Liver (tissue), 9 donors: Measurements from ENCODE around the gene C14orf93. TPM values are rescaled to one million over a fixed set of nuclear protein-coding genes. Genes with fewer than 3 reads are reported as not detected.

Experiments used
- DNase-seq: peaks from one replicate; pipeline ENCODE4 v3.0.0-alpha.2; 2017; ENCODE audit warnings: low spot score
- H3K27ac ChIP-seq, 2 donors: one replicate each; pipeline ENCODE4 v1.7.0; 2013; ENCODE audit warnings: inconsistent platforms in 2 of 2, low read length in 2 of 2, control low read depth in 1 of 2, low read depth in 1 of 2, mild to moderate bottlenecking in 1 of 2
- H3K27me3 ChIP-seq, 4 donors: one replicate each; pipeline versions ENCODE4 v1.6.1 to v1.7.0; 2013; ENCODE audit warnings: low read length in 3 of 4, inconsistent platforms in 1 of 4, mild to moderate bottlenecking in 1 of 4, moderate library complexity in 1 of 4; ENCODE audit not compliant: control insufficient read depth in 4 of 4, insufficient read depth in 4 of 4
- H3K36me3 ChIP-seq, 4 donors: one replicate each; pipeline versions ENCODE4 v1.6.1 to v1.7.0; 2013; ENCODE audit warnings: low read length in 3 of 4, mild to moderate bottlenecking in 3 of 4, low read depth in 1 of 4, moderate library complexity in 1 of 4; ENCODE audit not compliant: control insufficient read depth in 4 of 4, insufficient read depth in 3 of 4
- H3K4me1 ChIP-seq, 4 donors: one replicate each; pipeline versions ENCODE4 v1.6.1 to v1.7.0; 2013; ENCODE audit warnings: low read length in 3 of 4, mild to moderate bottlenecking in 3 of 4, moderate library complexity in 1 of 4; ENCODE audit not compliant: control insufficient read depth in 4 of 4, insufficient read depth in 4 of 4
- H3K4me3 ChIP-seq, 3 donors: one replicate each; pipeline versions ENCODE4 v1.6.1 to v1.7.0; 2013; ENCODE audit warnings: low read length in 3 of 3, control low read depth in 1 of 3, low read depth in 1 of 3, mild to moderate bottlenecking in 1 of 3
- H3K9ac ChIP-seq, 2 donors: one replicate each; pipeline ENCODE4 v1.7.0; 2013; ENCODE audit warnings: low read length in 2 of 2, mild to moderate bottlenecking in 2 of 2, moderate library complexity in 2 of 2, control low read depth in 1 of 2, low read depth in 1 of 2
- H3K9me3 ChIP-seq, 4 donors: one replicate each; pipeline versions ENCODE4 v1.6.1 to v1.7.0; 2013; ENCODE audit warnings: low read length in 3 of 4; ENCODE audit not compliant: control insufficient read depth in 4 of 4
- EGR1 ChIP-seq, 2 donors: IDR thresholded peaks; 2 replicates each; pipeline ENCODE4 v1.6.1; 2016 to 2018; ENCODE audit warnings: antibody characterized with exemption in 2 of 2, low read depth in 2 of 2
- FOXA1 ChIP-seq: IDR thresholded peaks from 2 replicates; pipeline ENCODE4 v1.6.1; 2016; ENCODE audit warnings: antibody characterized with exemption
- FOXA2 ChIP-seq: IDR thresholded peaks from 2 replicates; pipeline ENCODE4 v1.6.1; 2016; ENCODE audit warnings: antibody characterized with exemption
- HNF4A ChIP-seq, 2 donors: conservative IDR thresholded peaks; 2 replicates each; pipeline ENCODE4 v1.6.1; 2016; ENCODE audit warnings: antibody characterized with exemption in 2 of 2, mild to moderate bottlenecking in 2 of 2
- NR2F2 ChIP-seq: IDR thresholded peaks from 2 replicates; pipeline ENCODE4 v1.6.1; 2016; ENCODE audit warnings: antibody characterized with exemption
- RAD21 ChIP-seq, 2 donors: IDR thresholded peaks; 2 replicates each; pipeline ENCODE4 v1.6.1; 2016; ENCODE audit warnings: antibody characterized with exemption in 2 of 2, mild to moderate bottlenecking in 2 of 2
- RXRA ChIP-seq, 2 donors: IDR thresholded peaks; 2 replicates each; pipeline ENCODE4 v1.6.1; 2017 to 2018; ENCODE audit warnings: antibody characterized with exemption in 2 of 2, mild to moderate bottlenecking in 1 of 2
- SP1 ChIP-seq: IDR thresholded peaks from 2 replicates; pipeline ENCODE4 v1.6.1; 2018; ENCODE audit warnings: antibody characterized with exemption, mild to moderate bottlenecking
- YY1 ChIP-seq: IDR thresholded peaks from 2 replicates; pipeline ENCODE4 v1.6.1; 2016; ENCODE audit warnings: antibody characterized with exemption, mild to moderate bottlenecking
- WGBS: extraction: QIAGEN DNeasy Blood & Tissue Kit; methylation state at CpG from one replicate; pipeline ENCODE4 v1.1.7; 2013; 5-methylcytosine and 5-hydroxymethylcytosine counted together
- polyA plus RNA-seq, 2 donors: library from polyadenylated mRNA; stranded (reverse) in 1 of 2; unstranded in 1 of 2; fragments of 200-250 nt in 1 of 2; fragments of >200 nt in 1 of 2; fragmentation: Nextera tagmentation in 1 of 2; extraction: Ambion mirVana in 1 of 2; gene quantifications; one replicate each; pipeline versions ENCODE4 v1.2.1 to v1.2.3, GENCODE V29; 2013 to 2015
- total RNA-seq, 2 donors: library from RNA; depleted of rRNA; stranded (reverse); fragments of >200 nt; gene quantifications; one replicate each; pipeline ENCODE4 v1.2.3, GENCODE V29; 2014
- TF ChIP-seq, protein P1 (sequence below): IDR thresholded peaks from 2 replicates; pipeline ENCODE4 v1.6.1; 2016; ENCODE audit warnings: antibody characterized with exemption
- TF ChIP-seq, protein P2 (sequence below): fragments of 150-350 bp; IDR thresholded peaks from 2 replicates; pipeline ENCODE4 v1.5.1; 2017; ENCODE audit warnings: improper control_type of control experiment, low read depth, low read length; ENCODE audit not compliant: missing input control
- TF ChIP-seq, protein P3 (sequence below): IDR thresholded peaks from 2 replicates; pipeline ENCODE4 v1.6.1; 2016; ENCODE audit warnings: antibody characterized with exemption
- TF ChIP-seq, protein P4 (sequence below): IDR thresholded peaks from 2 replicates; pipeline ENCODE4 v1.6.1; 2016; ENCODE audit warnings: antibody characterized with exemption, mild to moderate bottlenecking
- TF ChIP-seq, protein P5 (sequence below): IDR thresholded peaks from 2 replicates; pipeline ENCODE4 v1.6.1; 2016; ENCODE audit warnings: antibody characterized with exemption
- donor health status: healthy.
- donor health status: healthy.
- donor health status: healthy.
- donor health status: healthy.
- donor health status: healthy.

The C14orf93 gene
- total and polyA plus RNA-seq, 4 donors, result 2.1 to 7.1 (median 3.4) TPM

DNA sequence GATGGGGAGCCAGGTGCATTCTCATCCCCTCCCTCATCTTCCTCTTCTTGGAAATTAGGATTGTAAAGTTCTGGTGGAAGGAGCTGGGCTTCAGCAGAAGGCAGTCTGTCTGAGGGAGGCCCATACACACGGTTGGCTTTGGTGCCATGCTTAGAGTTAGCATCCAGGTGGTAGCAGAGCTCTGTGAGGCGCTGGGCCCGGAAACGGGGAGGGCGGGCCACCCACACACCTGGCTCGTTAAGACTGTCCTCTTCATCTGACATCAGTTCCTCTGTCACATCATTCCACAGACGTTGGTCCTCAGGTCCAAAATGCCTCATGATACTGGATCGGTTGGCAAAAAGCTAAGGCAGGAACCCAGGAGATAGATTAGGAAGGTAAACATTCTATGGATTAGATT lies 22.7 kb downstream of the C14orf93 start (continued):
- TF ChIP-seq, protein P1, sequence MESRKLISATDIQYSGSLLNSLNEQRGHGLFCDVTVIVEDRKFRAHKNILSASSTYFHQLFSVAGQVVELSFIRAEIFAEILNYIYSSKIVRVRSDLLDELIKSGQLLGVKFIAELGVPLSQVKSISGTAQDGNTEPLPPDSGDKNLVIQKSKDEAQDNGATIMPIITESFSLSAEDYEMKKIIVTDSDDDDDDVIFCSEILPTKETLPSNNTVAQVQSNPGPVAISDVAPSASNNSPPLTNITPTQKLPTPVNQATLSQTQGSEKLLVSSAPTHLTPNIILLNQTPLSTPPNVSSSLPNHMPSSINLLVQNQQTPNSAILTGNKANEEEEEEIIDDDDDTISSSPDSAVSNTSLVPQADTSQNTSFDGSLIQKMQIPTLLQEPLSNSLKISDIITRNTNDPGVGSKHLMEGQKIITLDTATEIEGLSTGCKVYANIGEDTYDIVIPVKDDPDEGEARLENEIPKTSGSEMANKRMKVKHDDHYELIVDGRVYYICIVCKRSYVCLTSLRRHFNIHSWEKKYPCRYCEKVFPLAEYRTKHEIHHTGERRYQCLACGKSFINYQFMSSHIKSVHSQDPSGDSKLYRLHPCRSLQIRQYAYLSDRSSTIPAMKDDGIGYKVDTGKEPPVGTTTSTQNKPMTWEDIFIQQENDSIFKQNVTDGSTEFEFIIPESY, result no peak
- TF ChIP-seq YY1, result no peak
- no peak for TF ChIP-seq SP1

DNA sequence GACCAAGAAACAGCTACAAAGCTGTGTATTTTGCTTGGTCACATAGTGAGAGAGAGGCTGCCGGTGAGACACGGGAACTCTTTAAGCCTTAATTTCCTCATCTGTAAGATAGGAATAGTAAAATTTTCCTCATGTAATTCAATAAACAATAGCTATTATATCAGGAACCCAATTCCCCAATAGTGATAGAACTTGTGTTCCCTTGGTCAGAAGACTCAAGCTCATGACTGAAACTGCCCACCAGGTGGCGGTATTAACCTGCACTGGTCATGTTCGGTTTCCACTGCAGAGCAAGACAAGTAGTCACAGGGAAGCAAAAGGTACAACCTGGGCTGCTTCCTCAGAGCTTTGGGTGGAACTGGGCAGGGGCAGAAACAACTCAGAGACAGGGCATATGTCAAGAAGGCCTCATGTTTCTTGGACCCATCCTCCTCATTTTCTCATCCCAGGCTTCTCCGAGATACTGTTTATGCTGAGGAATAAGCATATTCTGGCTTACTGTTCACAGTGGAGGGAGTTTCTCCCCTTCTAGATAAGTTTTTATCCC lies 23.4 kb downstream of the C14orf93 start:
- 24% methylated on average over 5 of the region's 5 CpGs for WGBS
- TF ChIP-seq RAD21 (IDR thresholded peaks at IDR 0.05) (peak; percentile 98), SP1 (no peak), NR2F2 (no peak), FOXA1 (peak; percentile 4), RXRA (IDR thresholded peaks at IDR 0.05) (peak in 1 of 2 donors; percentile 12)
- TF ChIP-seq, protein P2, sequence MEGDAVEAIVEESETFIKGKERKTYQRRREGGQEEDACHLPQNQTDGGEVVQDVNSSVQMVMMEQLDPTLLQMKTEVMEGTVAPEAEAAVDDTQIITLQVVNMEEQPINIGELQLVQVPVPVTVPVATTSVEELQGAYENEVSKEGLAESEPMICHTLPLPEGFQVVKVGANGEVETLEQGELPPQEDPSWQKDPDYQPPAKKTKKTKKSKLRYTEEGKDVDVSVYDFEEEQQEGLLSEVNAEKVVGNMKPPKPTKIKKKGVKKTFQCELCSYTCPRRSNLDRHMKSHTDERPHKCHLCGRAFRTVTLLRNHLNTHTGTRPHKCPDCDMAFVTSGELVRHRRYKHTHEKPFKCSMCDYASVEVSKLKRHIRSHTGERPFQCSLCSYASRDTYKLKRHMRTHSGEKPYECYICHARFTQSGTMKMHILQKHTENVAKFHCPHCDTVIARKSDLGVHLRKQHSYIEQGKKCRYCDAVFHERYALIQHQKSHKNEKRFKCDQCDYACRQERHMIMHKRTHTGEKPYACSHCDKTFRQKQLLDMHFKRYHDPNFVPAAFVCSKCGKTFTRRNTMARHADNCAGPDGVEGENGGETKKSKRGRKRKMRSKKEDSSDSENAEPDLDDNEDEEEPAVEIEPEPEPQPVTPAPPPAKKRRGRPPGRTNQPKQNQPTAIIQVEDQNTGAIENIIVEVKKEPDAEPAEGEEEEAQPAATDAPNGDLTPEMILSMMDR, result peak; percentile 93
- TF ChIP-seq, protein P3, sequence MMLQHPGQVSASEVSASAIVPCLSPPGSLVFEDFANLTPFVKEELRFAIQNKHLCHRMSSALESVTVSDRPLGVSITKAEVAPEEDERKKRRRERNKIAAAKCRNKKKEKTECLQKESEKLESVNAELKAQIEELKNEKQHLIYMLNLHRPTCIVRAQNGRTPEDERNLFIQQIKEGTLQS, result no peak
- no peaks in the 10 kb centered on the region for H3K27me3 ChIP-seq
- H3K4me1 ChIP-seq, result peaks cover 0 to 35% (median 14%) of the 10 kb centered on the region in 4 donors
- H3K36me3 ChIP-seq, result peaks cover 0 to 9% (median 6%) of the 10 kb centered on the region in 4 donors
- peak; percentile 92 for DNase-seq
- H3K27ac ChIP-seq, result no peak overlapping the region
- no peaks in the 10 kb centered on the region for H3K9me3 ChIP-seq
- no peak overlapping the region for H3K9ac ChIP-seq
- H3K4me3 ChIP-seq, result no peak overlapping the region

DNA sequence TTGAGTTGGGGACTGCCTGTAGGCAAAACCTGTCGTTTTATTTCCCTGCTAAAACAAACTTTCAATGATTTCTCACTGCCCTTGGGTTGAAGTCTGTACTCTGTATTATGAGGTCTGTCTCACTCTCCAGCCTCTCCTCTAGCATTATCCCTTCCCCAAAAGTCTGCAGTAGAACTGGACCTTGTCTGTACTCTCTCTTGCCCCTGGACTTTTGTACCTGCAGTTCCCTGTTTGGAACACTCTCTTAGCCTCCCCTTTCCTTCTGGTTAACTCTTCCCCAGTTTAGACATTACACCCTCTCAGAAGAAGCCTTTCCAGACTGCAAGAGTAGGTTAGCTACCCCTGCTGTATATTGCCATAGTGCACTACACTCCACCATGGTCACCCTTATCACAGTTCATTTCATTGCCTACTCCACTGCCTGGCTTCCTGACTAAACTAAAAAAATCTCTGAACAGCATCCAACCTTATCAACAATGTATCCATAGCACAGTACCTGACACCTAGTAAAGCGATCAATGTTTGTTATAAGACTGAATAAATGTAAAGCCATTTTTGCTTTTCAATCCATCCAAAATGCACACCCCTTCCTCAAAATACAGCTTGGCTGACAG lies 23.9 kb downstream of the C14orf93 start:
- Histone ChIP-seq H3K4me3 (no peak overlapping the region), H3K27me3 (no peaks in the 10 kb centered on the region), H3K27ac (no peak overlapping the region), H3K9me3 (no peaks in the 10 kb centered on the region), H3K36me3 (peaks cover 0 to 9% (median 6%) of the 10 kb centered on the region in 4 donors), H3K9ac (no peak overlapping the region), H3K4me1 (peaks cover 0 to 41% (median 15%) of the 10 kb centered on the region in 4 donors)
- WGBS, result 36% methylated on average over 2 of the region's 2 CpGs
- TF ChIP-seq EGR1 (IDR thresholded peaks at IDR 0.05; ENCODE audit: low read depth in 2 of 2) (no peak), HNF4A (conservative IDR thresholded peaks at IDR 0.05) (peak; percentile 49 to 60), RXRA (IDR thresholded peaks at IDR 0.05) (no peak), FOXA2 (no peak)
- TF ChIP-seq, protein P4, sequence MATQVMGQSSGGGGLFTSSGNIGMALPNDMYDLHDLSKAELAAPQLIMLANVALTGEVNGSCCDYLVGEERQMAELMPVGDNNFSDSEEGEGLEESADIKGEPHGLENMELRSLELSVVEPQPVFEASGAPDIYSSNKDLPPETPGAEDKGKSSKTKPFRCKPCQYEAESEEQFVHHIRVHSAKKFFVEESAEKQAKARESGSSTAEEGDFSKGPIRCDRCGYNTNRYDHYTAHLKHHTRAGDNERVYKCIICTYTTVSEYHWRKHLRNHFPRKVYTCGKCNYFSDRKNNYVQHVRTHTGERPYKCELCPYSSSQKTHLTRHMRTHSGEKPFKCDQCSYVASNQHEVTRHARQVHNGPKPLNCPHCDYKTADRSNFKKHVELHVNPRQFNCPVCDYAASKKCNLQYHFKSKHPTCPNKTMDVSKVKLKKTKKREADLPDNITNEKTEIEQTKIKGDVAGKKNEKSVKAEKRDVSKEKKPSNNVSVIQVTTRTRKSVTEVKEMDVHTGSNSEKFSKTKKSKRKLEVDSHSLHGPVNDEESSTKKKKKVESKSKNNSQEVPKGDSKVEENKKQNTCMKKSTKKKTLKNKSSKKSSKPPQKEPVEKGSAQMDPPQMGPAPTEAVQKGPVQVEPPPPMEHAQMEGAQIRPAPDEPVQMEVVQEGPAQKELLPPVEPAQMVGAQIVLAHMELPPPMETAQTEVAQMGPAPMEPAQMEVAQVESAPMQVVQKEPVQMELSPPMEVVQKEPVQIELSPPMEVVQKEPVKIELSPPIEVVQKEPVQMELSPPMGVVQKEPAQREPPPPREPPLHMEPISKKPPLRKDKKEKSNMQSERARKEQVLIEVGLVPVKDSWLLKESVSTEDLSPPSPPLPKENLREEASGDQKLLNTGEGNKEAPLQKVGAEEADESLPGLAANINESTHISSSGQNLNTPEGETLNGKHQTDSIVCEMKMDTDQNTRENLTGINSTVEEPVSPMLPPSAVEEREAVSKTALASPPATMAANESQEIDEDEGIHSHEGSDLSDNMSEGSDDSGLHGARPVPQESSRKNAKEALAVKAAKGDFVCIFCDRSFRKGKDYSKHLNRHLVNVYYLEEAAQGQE, result no peak
- TF ChIP-seq, protein P5, sequence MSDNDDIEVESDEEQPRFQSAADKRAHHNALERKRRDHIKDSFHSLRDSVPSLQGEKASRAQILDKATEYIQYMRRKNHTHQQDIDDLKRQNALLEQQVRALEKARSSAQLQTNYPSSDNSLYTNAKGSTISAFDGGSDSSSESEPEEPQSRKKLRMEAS, result no peak
- TF ChIP-seq, protein P1, result no peak
- no peak for DNase-seq
